K562 (cell line): ENCODE data around the gene SEPTIN12. TPM values are rescaled to one million over a fixed set of nuclear protein-coding genes. Genes with fewer than 3 reads are reported as not detected.

ENCODE experiments used
- CREB1 ChIP-seq, 2 experiments: sonication (generic) in 1 of 2; formaldehyde crosslinking in 1 of 2; IDR thresholded peaks; 2 replicates each; pipeline versions ENCODE4 v1.6.1 to v1.8.0; 2012 to 2022; ENCODE audit warnings: inconsistent platforms in 1 of 2, mild to moderate bottlenecking in 1 of 2, missing genetic modification reagents in 1 of 2, moderate library complexity in 1 of 2
- CREM ChIP-seq: IDR thresholded peaks from 2 replicates; pipeline ENCODE4 v1.6.1; 2014; ENCODE audit warnings: antibody characterized with exemption, low read depth
- CXXC5 ChIP-seq: fragments of 250-450 bp; sonication (Bioruptor Pico); IDR thresholded peaks from 2 replicates; pipeline ENCODE4 v1.8.0; 2022; ENCODE audit warnings: inconsistent platforms, mild to moderate bottlenecking, moderate library complexity
- ESRRA ChIP-seq: fragments of 450-650 bp; IDR thresholded peaks from 2 replicates; pipeline ENCODE4 v1.6.1; 2014; ENCODE audit warnings: low read depth, mild to moderate bottlenecking, moderate library complexity, borderline replicate concordance
- FOS ChIP-seq: IDR thresholded peaks from 3 replicates; pipeline ENCODE4 v1.6.1; 2011; ENCODE audit not compliant: insufficient read length; ENCODE audit errors: extremely low read depth
- FOXK1 ChIP-seq: sonication (generic); formaldehyde crosslinking; IDR thresholded peaks from 2 replicates; pipeline ENCODE4 v1.8.0; 2022; ENCODE audit warnings: missing genetic modification reagents, mild to moderate bottlenecking, borderline replicate concordance
- GATA2 ChIP-seq: sonication (generic); formaldehyde crosslinking; IDR thresholded peaks from 2 replicates; pipeline ENCODE4 v1.4.0; 2020; ENCODE audit warnings: mild to moderate bottlenecking, missing genetic modification reagents
- HEY1 ChIP-seq: fragments of 250-450 bp; sonication (Bioruptor Pico); IDR thresholded peaks from 2 replicates; pipeline ENCODE4 v1.5.0; 2020; ENCODE audit warnings: mild to moderate bottlenecking, moderate library complexity, borderline replicate concordance
- KLF1 ChIP-seq: fragments of 450-650 bp; IDR thresholded peaks from 2 replicates; pipeline ENCODE4 v1.6.1; 2016; ENCODE audit warnings: missing genetic modification characterization, missing compliant biosample characterization
- MAZ ChIP-seq, 2 experiments: fragments of 450-650 bp in 1 of 2; sonication (generic) in 1 of 2; formaldehyde crosslinking; IDR thresholded peaks in 1 of 2; conservative IDR thresholded peaks in 1 of 2; 2 replicates each; pipeline versions ENCODE4 v1.4.0 to v1.5.0; 2020; ENCODE audit warnings: mild to moderate bottlenecking in 1 of 2, missing genetic modification reagents in 1 of 2
- MYC ChIP-seq, 2 experiments: fragments of 250-450 bp in 1 of 2; sonication (Bioruptor Pico) in 1 of 2; IDR thresholded peaks; 2 replicates each; pipeline versions ENCODE4 v1.5.1 to v1.6.1; 2012 to 2021; ENCODE audit warnings: low read depth in 2 of 2, borderline replicate concordance in 1 of 2, improper control_type of control experiment in 1 of 2, low read length in 1 of 2, mild to moderate bottlenecking in 1 of 2, moderate library complexity in 1 of 2
- RAD51 ChIP-seq: fragments of 450-650 bp; IDR thresholded peaks from 2 replicates; pipeline ENCODE4 v1.7.1; 2016; ENCODE audit warnings: low read depth, mild to moderate bottlenecking, borderline replicate concordance
- RB1 ChIP-seq: fragments of 450-650 bp; IDR thresholded peaks from 2 replicates; pipeline ENCODE4 v1.6.1; 2017; ENCODE audit warnings: low read depth, mild to moderate bottlenecking
- RCOR1 ChIP-seq, 2 experiments: IDR thresholded peaks; 2 replicates each; pipeline ENCODE4 v1.6.1; 2012; ENCODE audit warnings: low read depth in 2 of 2, low read length in 2 of 2, borderline replicate concordance in 1 of 2, improper control_type of control experiment in 1 of 2
- SAP30 ChIP-seq: fragments of 200-600 bp; sonication (generic); IDR thresholded peaks from 2 replicates; pipeline ENCODE4 v1.6.1; 2012; ENCODE audit warnings: borderline replicate concordance, low read depth, mild to moderate bottlenecking, moderate library complexity, low read length, control low read depth, inconsistent platforms; ENCODE audit not compliant: insufficient read depth, poor library complexity, severe bottlenecking
- SIN3B ChIP-seq: fragments of 450-650 bp; IDR thresholded peaks from 2 replicates; pipeline ENCODE4 v1.6.1; 2017; ENCODE audit warnings: low read depth, mild to moderate bottlenecking, moderate library complexity
- SNIP1 ChIP-seq: fragments of 450-650 bp; IDR thresholded peaks from 2 replicates; pipeline ENCODE4 v1.7.1; 2017; ENCODE audit warnings: low read depth, mild to moderate bottlenecking
- ZFP36 ChIP-seq: fragments of 150-350 bp; IDR thresholded peaks from 2 replicates; pipeline ENCODE4 v1.6.1; 2018; ENCODE audit warnings: low read length, low read depth; ENCODE audit not compliant: partially characterized antibody
- ZFX ChIP-seq: sonication (generic); formaldehyde crosslinking; IDR thresholded peaks from 2 replicates; pipeline ENCODE4 v1.8.0; 2022; ENCODE audit warnings: mild to moderate bottlenecking, missing genetic modification reagents, moderate library complexity
- ZNF197 ChIP-seq: fragments of 200-800 bp; sonication (Bioruptor generic); IDR thresholded peaks from 2 replicates; pipeline ENCODE4 v1.6.1; 2016; ENCODE audit warnings: low read depth, missing genetic modification characterization, missing compliant biosample characterization
- ZNF224 ChIP-seq: sonication (generic); formaldehyde crosslinking; IDR thresholded peaks from 2 replicates; pipeline ENCODE4 v1.8.0; 2022; ENCODE audit warnings: mild to moderate bottlenecking, missing genetic modification reagents
- ZNF274 ChIP-seq: IDR thresholded peaks from 2 replicates; pipeline ENCODE4 v1.6.1; 2011; ENCODE audit warnings: low read depth, mild to moderate bottlenecking, low read length, moderate library complexity, borderline replicate concordance
- ZNF41 ChIP-seq: fragments of 250-450 bp; sonication (Bioruptor Pico); conservative IDR thresholded peaks from 2 replicates; pipeline ENCODE4 v1.4.0; 2020; ENCODE audit warnings: mild to moderate bottlenecking
- ZNF436 ChIP-seq: fragments of 250-450, 450-650 bp; sonication (Bioruptor Pico); formaldehyde crosslinking; IDR thresholded peaks from 2 replicates; pipeline ENCODE4 v1.7.0; 2020; ENCODE audit warnings: mild to moderate bottlenecking
- polyA plus RNA-seq, 8 experiments: library from polyadenylated mRNA; depleted of rRNA in 4 of 8; stranded (reverse) in 5 of 8; unstranded in 3 of 8; fragments of >200 nt; fragmentation: Nextera tagmentation in 2 of 8; fragmentation: Illumina TruSeq in 1 of 8; extraction: Ambion mirVana in 2 of 8; extraction: Trizol in 1 of 8; gene quantifications; 2 replicates each; pipeline versions ENCODE4 v1.2.1 to v1.2.3, GENCODE V29; 2011 to 2014; ENCODE audit warnings: inconsistent platforms in 1 of 8, missing spikeins in 1 of 8
- total RNA-seq, 7 experiments: library from RNA; depleted of rRNA in 6 of 7; stranded (reverse); fragments of >200 nt in 6 of 7; fragmentation: Illumina TruSeq in 2 of 7; extraction: Trizol in 2 of 7; gene quantifications; 2 replicates each; pipeline versions ENCODE4 v1.2.1 to v1.2.3, GENCODE V29; 2011 to 2021; ENCODE audit warnings: low replicate concordance in 1 of 7
- TF ChIP-seq, protein P1 (sequence below), 2 experiments: fragments of 200-800 bp in 1 of 2; sonication (Bioruptor generic) in 1 of 2; sonication (generic) in 1 of 2; formaldehyde crosslinking in 1 of 2; IDR thresholded peaks in 1 of 2; conservative IDR thresholded peaks in 1 of 2; 2 replicates each; pipeline versions ENCODE4 v1.5.0 to v1.6.1; 2016 to 2020; ENCODE audit warnings: missing compliant biosample characterization in 1 of 2, missing genetic modification characterization in 1 of 2, missing genetic modification reagents in 1 of 2
- TF ChIP-seq, protein P2 (sequence below): sonication (generic); formaldehyde crosslinking; IDR thresholded peaks from 2 replicates; pipeline ENCODE4 v1.8.0; 2022; ENCODE audit warnings: mild to moderate bottlenecking, missing genetic modification reagents

SEPTIN12 gene
- total and polyA plus RNA-seq, 9 of the 15 experiments (the other 6 are each of a cell fraction or from before 2014, with no cell fraction given): not detected

DNA sequence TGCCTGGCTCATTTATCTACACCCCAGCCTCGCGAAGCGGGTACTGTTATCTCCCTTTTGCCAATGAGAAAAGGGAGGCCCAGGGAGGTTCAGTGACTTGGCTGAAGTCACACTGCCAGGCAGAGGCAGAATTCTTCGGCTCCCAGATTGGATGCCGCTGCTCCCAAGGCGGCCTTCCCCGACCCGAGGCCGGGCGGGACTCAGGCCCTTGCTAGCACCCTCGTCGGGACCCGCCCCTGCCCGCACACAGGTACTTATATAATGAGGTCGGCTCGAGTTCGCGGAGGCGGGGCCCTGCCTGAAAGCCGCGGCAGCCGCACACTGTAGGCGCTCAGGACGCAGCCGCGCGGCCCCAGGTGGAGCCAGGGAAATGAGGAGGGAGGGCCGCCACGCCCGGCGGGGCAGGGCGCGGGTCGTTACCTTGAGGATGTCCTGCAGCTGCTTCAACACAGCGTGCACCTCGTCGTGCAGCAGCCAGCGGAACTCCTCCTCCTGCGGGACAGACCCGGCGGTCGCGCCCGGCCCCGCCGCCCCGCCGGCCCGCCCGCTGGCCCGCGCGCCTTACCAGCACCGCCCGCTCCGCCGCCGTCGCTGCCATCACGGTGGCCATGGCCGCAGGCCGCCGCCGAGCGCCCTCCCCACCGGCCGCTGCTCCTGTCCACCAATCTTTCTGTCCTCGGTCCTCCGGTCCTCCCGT is 14.0 kb upstream of the SEPTIN12 start, which contains the start of gene ROGDI (continued):
- TF ChIP-seq SIN3B (peak; percentile 40; the same call in 1 of the 2 replicates), ZNF41 (CRISPR knock-in tag) (no peak), CREB1 (IDR thresholded peaks at IDR 0.05) (no peak), CREB1 (CRISPR knock-in tag; IDR thresholded peaks at IDR 0.05) (0 out of 2 replicates have a peak, but pooled peaks have one; percentile 35), CXXC5 (peak; percentile 73), ZFP36 (peak; percentile 52), HEY1 (CRISPR knock-in tag) (no peak), FOS (no peak), ZNF197 (no peak), ZNF224 (CRISPR knock-in tag) (no peak), RCOR1 (IDR thresholded peaks at IDR 0.05; ENCODE audit: borderline replicate concordance in 1 of 2, low read depth in 2 of 2, low read length in 2 of 2) (peak in 1 of 2 experiments; percentile 2; a peak in 1 of 4 replicates), RB1 (0 out of 2 replicates have a peak, but pooled peaks have one; percentile 33), ZNF436 (CRISPR knock-in tag) (no peak), MAZ (CRISPR knock-in tag; conservative IDR thresholded peaks at IDR 0.05 in 1 of 2, IDR thresholded peaks at IDR 0.05 in 1 of 2) (0 out of 4 replicates have a peak, but pooled peaks of 1 of the 2 experiments have one; percentile 36), FOXK1 (CRISPR knock-in tag) (no peak), ZNF274 (no peak), GATA2 (CRISPR knock-in tag) (no peak), ZFX (CRISPR knock-in tag) (peak; percentile 84), RAD51 (no peak), SAP30 (peak; percentile 86), SNIP1 (no peak), KLF1 (tag) (no peak), MYC (IDR thresholded peaks at IDR 0.05; ENCODE audit: low read depth, low read length) (peak; percentile 51; the same call in 1 of the 2 replicates), MYC (CRISPR knock-in tag; IDR thresholded peaks at IDR 0.05; ENCODE audit: borderline replicate concordance, low read depth) (no peak), ESRRA (no peak), CREM (no peak)
- TF ChIP-seq, protein P1, sequence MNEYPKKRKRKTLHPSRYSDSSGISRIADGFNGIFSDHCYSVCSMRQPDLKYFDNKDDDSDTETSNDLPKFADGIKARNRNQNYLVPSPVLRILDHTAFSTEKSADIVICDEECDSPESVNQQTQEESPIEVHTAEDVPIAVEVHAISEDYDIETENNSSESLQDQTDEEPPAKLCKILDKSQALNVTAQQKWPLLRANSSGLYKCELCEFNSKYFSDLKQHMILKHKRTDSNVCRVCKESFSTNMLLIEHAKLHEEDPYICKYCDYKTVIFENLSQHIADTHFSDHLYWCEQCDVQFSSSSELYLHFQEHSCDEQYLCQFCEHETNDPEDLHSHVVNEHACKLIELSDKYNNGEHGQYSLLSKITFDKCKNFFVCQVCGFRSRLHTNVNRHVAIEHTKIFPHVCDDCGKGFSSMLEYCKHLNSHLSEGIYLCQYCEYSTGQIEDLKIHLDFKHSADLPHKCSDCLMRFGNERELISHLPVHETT (CRISPR knock-in tag; conservative IDR thresholded peaks at IDR 0.05 in 1 of 2, IDR thresholded peaks at IDR 0.05 in 1 of 2): peak in 1 of 2 experiments; percentile 84; a peak in 2 of 4 replicates
- TF ChIP-seq, protein P2, sequence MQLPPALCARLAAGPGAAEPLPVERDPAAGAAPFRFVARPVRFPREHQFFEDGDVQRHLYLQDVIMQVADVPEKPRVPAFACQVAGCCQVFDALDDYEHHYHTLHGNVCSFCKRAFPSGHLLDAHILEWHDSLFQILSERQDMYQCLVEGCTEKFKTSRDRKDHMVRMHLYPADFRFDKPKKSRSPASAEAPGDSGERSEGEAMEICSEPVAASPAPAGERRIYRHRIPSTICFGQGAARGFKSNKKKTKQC: 0 out of 2 replicates have a peak, but pooled peaks have one; percentile 9
